Erythroblast (primary cell): ENCODE measurements around the gene TRPM7.
"Not testable (repeated sequence)": the region's sequence is repeated elsewhere in the genome, so short reads cannot be mapped to it uniquely, and the experiment has no call there.

Source experiments
- GATA1 ChIP-seq: IDR thresholded peaks from 2 replicates; pipeline ENCODE4 v1.6.1; 2011; ENCODE audit warnings: low read depth, mild to moderate bottlenecking, control low read depth, low read length, moderate library complexity
- POLR2A ChIP-seq: IDR thresholded peaks from 2 replicates; pipeline ENCODE4 v1.6.1; 2011; ENCODE audit warnings: mild to moderate bottlenecking, low read length

GRCh38 chr15:50573842-50574241 lies 112.8 kb downstream of the TRPM7 start:
- not testable (repeated sequence) for TF ChIP-seq POLR2A, GATA1
